Activated CD4-positive, alpha-beta T cell treated with anti-CD3 and anti-CD28 coated beads for 36 hours (primary cell): ENCODE results near the gene KCNMB2. TPM values are rescaled to one million over a fixed set of nuclear protein-coding genes. Genes with fewer than 3 reads are reported as not detected.
"Not testable (repeated sequence)": the region's sequence is repeated elsewhere in the genome, so short reads cannot be mapped to it uniquely, and the experiment has no call there.

Experiments used
- ATAC-seq: fragments of 200-7000 bp; cut with Tn5 transposase; one replicate; pipeline ENCODE4 v1.10.0; 2021; ENCODE audit warnings: mild to moderate bottlenecking, moderate library complexity
- CTCF ChIA-PET: fragments of 350-600 bp; sonication (Branson Sonifier 250); formaldehyde crosslinking; loops from one replicate; lab custom pipeline; 2021; ENCODE audit warnings: antibody characterized with exemption; lab: Charles Lee
- POLR2A ChIA-PET: fragments of 350-600 bp; sonication (Branson Sonifier 250); formaldehyde crosslinking; loops from one replicate; lab custom pipeline; 2021; ENCODE audit warnings: antibody characterized with exemption, inconsistent platforms; lab: Charles Lee
- DNase-seq: peaks from one replicate; pipeline ENCODE4 v3.0.0-alpha.2; 2020
- H3K27ac Mint-ChIP-seq: one replicate; pipeline ENCODE4 v1.8.0; 2021; ENCODE audit warnings: mixed read lengths
- H3K27me3 Mint-ChIP-seq: one replicate; pipeline ENCODE4 v1.8.0; 2021; ENCODE audit warnings: mixed read lengths
- H3K36me3 Mint-ChIP-seq: one replicate; pipeline ENCODE4 v1.8.0; 2021; ENCODE audit warnings: low read depth, mixed read lengths
- H3K4me1 Mint-ChIP-seq: one replicate; pipeline ENCODE4 v1.8.0; 2021; ENCODE audit warnings: mixed read lengths
- H3K4me3 Mint-ChIP-seq: one replicate; pipeline ENCODE4 v1.8.0; 2021; ENCODE audit warnings: mild to moderate bottlenecking, moderate library complexity, mixed read lengths
- H3K9me3 Mint-ChIP-seq: one replicate; pipeline ENCODE4 v1.8.0; 2021; ENCODE audit warnings: low read depth, mixed read lengths
- intact Hi-C, 2 experiments: fragments of 100-400 bp; cut with DNase I in 1 of 2; cut with micrococcal nuclease in 1 of 2; formaldehyde crosslinking; loops; one replicate each; pipeline versions ENCODE4 v1.14.2 to v1.15.1; 2022 to 2024; cut with DNase I, micrococcal nuclease
- total RNA-seq, 2 experiments: library from RNA; stranded (reverse); gene quantifications; one replicate each; pipeline ENCODE4 v1.2.3, GENCODE V29; 2021

The KCNMB2 gene
- total RNA-seq, 2 experiments from 2014 or later: not detected

GRCh38 chr3:178859900-178860436 lies 323.7 kb downstream of the KCNMB2 start:
- H3K27me3 Mint-ChIP-seq, H3K4me1 Mint-ChIP-seq, H3K27ac Mint-ChIP-seq, H3K36me3 Mint-ChIP-seq, intact Hi-C loops, POLR2A ChIA-PET, CTCF ChIA-PET, H3K4me3 Mint-ChIP-seq, DNase-seq, ATAC-seq, H3K9me3 Mint-ChIP-seq: not testable (repeated sequence)

- ChIA-PET POLR2A (no interaction called here), CTCF (no interaction called here)
- Mint-ChIP-seq H3K9me3 (peaks cover 3% of the 10 kb centered on the region), H3K36me3 (no peaks in the 10 kb centered on the region), H3K27me3 (peaks cover 1% of the 10 kb centered on the region), H3K4me1 (no peaks in the 10 kb centered on the region), H3K4me3 (no peak overlapping the region), H3K27ac (no peak overlapping the region)
- intact Hi-C loops: no loop called here
- no peak for ATAC-seq
- no peak for DNase-seq
These were observed 332.4 kb downstream of the KCNMB2 start for GRCh38 chr3:178868681-178869080.

DNA sequence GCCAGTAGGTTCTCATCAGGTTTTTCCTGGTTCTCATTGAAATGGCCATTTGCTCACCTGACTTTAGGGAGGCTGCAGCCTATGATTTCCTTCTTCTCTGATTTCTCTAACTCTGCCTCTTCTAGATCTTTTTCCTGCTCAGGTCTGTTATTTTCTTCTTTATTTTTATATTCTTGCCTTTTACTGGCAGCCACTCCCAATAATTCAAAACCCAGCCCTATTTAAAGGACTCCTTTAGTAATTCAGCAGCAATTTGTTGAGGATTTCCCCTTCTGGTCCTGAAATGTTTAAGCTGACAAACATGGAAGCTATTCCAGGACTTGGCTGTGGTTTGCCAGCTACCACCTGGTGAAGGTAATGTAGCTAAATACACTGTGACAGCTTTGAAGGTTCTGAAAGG lies 333.8 kb downstream of the KCNMB2 start:
- Mint-ChIP-seq H3K27ac (no peak overlapping the region), H3K4me1 (no peaks in the 10 kb centered on the region), H3K9me3 (peaks cover 3% of the 10 kb centered on the region), H3K27me3 (peaks cover 3% of the 10 kb centered on the region), H3K36me3 (no peaks in the 10 kb centered on the region), H3K4me3 (no peak overlapping the region)
- intact Hi-C loops: no loop called here
- ChIA-PET CTCF (no interaction called here), POLR2A (no interaction called here)
- DNase-seq: no peak
- no peak for ATAC-seq

DNA sequence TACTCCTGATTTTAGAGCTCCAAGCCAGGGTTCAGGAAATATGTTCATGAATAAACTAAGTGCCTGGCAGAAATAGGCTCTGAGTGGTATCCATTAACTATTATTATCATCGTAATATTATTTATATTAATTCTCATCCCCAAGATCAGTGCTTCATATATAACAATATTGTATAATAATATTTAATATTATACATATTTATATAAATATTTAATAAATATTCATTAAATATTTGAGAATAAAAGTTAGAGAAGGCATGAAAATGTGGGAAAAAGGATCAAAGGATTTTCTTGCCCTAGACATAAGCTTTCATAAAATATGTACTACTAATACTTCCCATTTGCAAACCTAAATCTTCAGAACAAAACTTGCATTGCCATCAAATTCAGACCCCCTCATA lies 338.9 kb downstream of the KCNMB2 start:
- Mint-ChIP-seq H3K27me3 (peaks cover 3% of the 10 kb centered on the region), H3K4me3 (no peak overlapping the region), H3K27ac (no peak overlapping the region), H3K9me3 (no peaks in the 10 kb centered on the region), H3K4me1 (no peaks in the 10 kb centered on the region), H3K36me3 (no peaks in the 10 kb centered on the region)
- intact Hi-C loops: no loop called here
- no peak for ATAC-seq
- DNase-seq: no peak
- CTCF ChIA-PET: no interaction called here
- POLR2A ChIA-PET: no interaction called here

- ATAC-seq (no peak), DNase-seq (no peak)
- no peaks in the 10 kb centered on the region for H3K9me3 Mint-ChIP-seq
- H3K4me1 Mint-ChIP-seq: no peaks in the 10 kb centered on the region
- no peak overlapping the region for H3K4me3 Mint-ChIP-seq
- intact Hi-C loops: no loop called here
- no peak overlapping the region for H3K27ac Mint-ChIP-seq
- POLR2A ChIA-PET: no interaction called here
- no peaks in the 10 kb centered on the region for H3K36me3 Mint-ChIP-seq
- H3K27me3 Mint-ChIP-seq: peaks cover 3% of the 10 kb centered on the region
- CTCF ChIA-PET: no interaction called here
These were observed 339.6 kb downstream of the KCNMB2 start for GRCh38 chr3:178875836-178876235.

DNA sequence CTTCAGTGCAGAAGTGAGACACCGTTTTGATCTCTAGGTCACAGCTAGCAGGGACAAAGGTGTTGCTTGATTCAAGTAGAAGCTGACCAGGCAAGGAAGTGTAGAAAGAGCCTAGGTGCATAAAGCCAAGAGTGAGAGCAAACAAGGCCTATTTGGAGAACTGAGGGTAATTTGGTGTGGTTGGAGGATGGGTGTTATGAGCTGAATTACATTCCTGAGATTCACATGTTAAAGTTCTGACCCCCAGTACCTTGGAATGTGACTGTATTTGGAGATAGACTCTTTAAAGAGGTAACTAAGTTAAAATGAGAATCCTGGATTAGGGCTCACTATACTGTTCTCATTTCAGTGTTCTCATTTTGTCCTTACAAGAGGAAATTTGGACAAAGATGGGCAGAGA lies 344.0 kb downstream of the KCNMB2 start:
- no peaks in the 10 kb centered on the region for H3K27me3 Mint-ChIP-seq
- H3K36me3 Mint-ChIP-seq: no peaks in the 10 kb centered on the region
- H3K4me1 Mint-ChIP-seq: no peaks in the 10 kb centered on the region
- H3K9me3 Mint-ChIP-seq: peaks cover 2% of the 10 kb centered on the region
- no peak for ATAC-seq
- intact Hi-C loops: no loop called here
- ChIA-PET POLR2A (no interaction called here), CTCF (no interaction called here)
- DNase-seq: no peak
- H3K4me3 Mint-ChIP-seq: no peak overlapping the region
- H3K27ac Mint-ChIP-seq: no peak overlapping the region
